Measurements from ENCODE around the gene UTY. TPM values are rescaled to one million over a fixed set of nuclear protein-coding genes. Genes with fewer than 3 reads are reported as not detected.

The UTY gene
- polyA plus RNA-seq, 3 donors, result not detected

- DNase-seq, result peak in 2 of 3 donors; percentile 59 to 66
- Histone ChIP-seq H3K36me3 (replicated peaks in 1 of 2; ENCODE audit: control insufficient read depth in 1 of 2, insufficient read depth in 2 of 2, low read length in 2 of 2) (peaks cover 0 to 13% of the 10 kb centered on the region in 2 donors), H3K27me3 (ENCODE audit: control insufficient read depth in 2 of 2, insufficient read depth in 2 of 2, low read length in 2 of 2) (no peaks in the 10 kb centered on the region), H3K9ac (ENCODE audit: insufficient read depth, low read length, poor library complexity, severe bottlenecking) (no peak overlapping the region), H2AFZ (ENCODE audit: insufficient read depth, low read depth, low read length, poor library complexity, severe bottlenecking) (no peak overlapping the region), H3K4me2 (replicated peaks; ENCODE audit: extremely low read depth, low read length, poor library complexity, severe bottlenecking) (no peak overlapping the region), H3K79me2 (ENCODE audit: insufficient read depth, low read length) (no peaks in the 10 kb centered on the region), H4K20me1 (ENCODE audit: insufficient read depth, low read length) (no peaks in the 10 kb centered on the region), H3K9me3 (replicated peaks in 1 of 2; ENCODE audit: control insufficient read depth in 1 of 2, insufficient read depth in 1 of 2, low read length in 2 of 2) (no peaks in the 10 kb centered on the region), H3K4me1 (ENCODE audit: control insufficient read depth in 1 of 2, insufficient read depth in 2 of 2, low read length in 2 of 2) (peaks cover 0 to 19% of the 10 kb centered on the region in 2 donors), H3K4me3 (replicated peaks in 1 of 3; ENCODE audit: low read depth in 2 of 3, low read length in 3 of 3) (no peak overlapping the region), H3K27ac (ENCODE audit: low read depth in 1 of 2, low read length in 2 of 2) (no peak overlapping the region)
- intact Hi-C loops (cut with micrococcal nuclease), result no loop called here
- 83% methylated on average over 1 of the region's 2 CpGs for WGBS (ENCODE audit: insufficient coverage)
- Mint-ChIP-seq H3K4me3 (peak overlapping the region; percentile 6 to 65), H3K4me1 (peaks cover 27% of the 10 kb centered on the region), H3K27me3 (ENCODE audit: low read depth in 3 of 3) (no peaks in the 10 kb centered on the region), H3K9me3 (no peaks in the 10 kb centered on the region), H3K27ac (peak overlapping the region in 2 of 7 donors; percentile 89 to 92), H3K36me3 (peaks cover 0 to 5% of the 10 kb centered on the region in 2 donors)
- TF ChIP-seq CTCF (IDR thresholded peaks at IDR 0.05), result no peak
Observed at GRCh38 chrY:13361656-13362636, 117.9 kb downstream of the UTY start.

DNA sequence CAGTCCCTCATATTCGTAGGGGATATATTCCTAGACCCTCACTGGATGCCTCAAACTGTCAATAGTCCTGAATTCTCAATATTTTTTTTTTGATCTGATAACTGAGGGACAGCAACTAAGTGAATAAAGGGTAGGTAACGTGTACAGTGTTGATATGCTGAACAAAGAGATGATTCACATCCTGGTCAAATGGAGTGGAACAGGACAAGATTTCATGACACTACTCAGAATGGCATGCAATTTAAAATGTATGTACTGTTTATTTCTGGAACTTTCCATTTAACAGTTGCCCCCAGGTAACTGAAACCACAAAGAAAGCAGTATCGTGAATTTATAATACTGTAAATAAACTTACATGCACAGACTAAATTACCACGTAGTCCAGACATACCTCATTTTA is 128.4 kb downstream of the UTY start:
- H3K27me3 ChIP-seq (ENCODE audit: control insufficient read depth in 2 of 2, insufficient read depth in 2 of 2, low read length in 2 of 2), result no peaks in the 10 kb centered on the region
- H2AFZ ChIP-seq (ENCODE audit: insufficient read depth, low read depth, low read length, poor library complexity, severe bottlenecking), result no peak overlapping the region
- H4K20me1 ChIP-seq (ENCODE audit: insufficient read depth, low read length), result no peaks in the 10 kb centered on the region
- Mint-ChIP-seq H3K27me3 (ENCODE audit: low read depth in 3 of 3) (no peaks in the 10 kb centered on the region), H3K4me1 (peaks cover 42% of the 10 kb centered on the region), H3K27ac (peak overlapping the region in 1 of 7 donors; percentile 7), H3K4me3 (no peak overlapping the region), H3K36me3 (peaks cover 0 to 31% of the 10 kb centered on the region in 2 donors), H3K9me3 (no peaks in the 10 kb centered on the region)
- intact Hi-C loops (cut with micrococcal nuclease), result no loop called here
- H3K27ac ChIP-seq (ENCODE audit: low read depth in 1 of 2, low read length in 2 of 2), result no peak overlapping the region
- H3K9me3 ChIP-seq (replicated peaks in 1 of 2; ENCODE audit: control insufficient read depth in 1 of 2, insufficient read depth in 1 of 2, low read length in 2 of 2), result no peaks in the 10 kb centered on the region
- H3K79me2 ChIP-seq (ENCODE audit: insufficient read depth, low read length), result no peaks in the 10 kb centered on the region
- no peak overlapping the region for H3K4me2 ChIP-seq (replicated peaks; ENCODE audit: extremely low read depth, low read length, poor library complexity, severe bottlenecking)
- TF ChIP-seq CTCF (IDR thresholded peaks at IDR 0.05), result no peak
- H3K4me1 ChIP-seq (ENCODE audit: control insufficient read depth in 1 of 2, insufficient read depth in 2 of 2, low read length in 2 of 2), result peaks cover 0 to 31% of the 10 kb centered on the region in 2 donors
- no peak overlapping the region for H3K9ac ChIP-seq (ENCODE audit: insufficient read depth, low read length, poor library complexity, severe bottlenecking)
- DNase-seq, result no peak
- no CpG with 5 or more reads among the region's 4 CpGs for WGBS (ENCODE audit: insufficient coverage)
- H3K4me3 ChIP-seq (replicated peaks in 1 of 3; ENCODE audit: low read depth in 2 of 3, low read length in 3 of 3), result no peak overlapping the region
- H3K36me3 ChIP-seq (replicated peaks in 1 of 2; ENCODE audit: control insufficient read depth in 1 of 2, insufficient read depth in 2 of 2, low read length in 2 of 2), result peaks cover 0 to 44% of the 10 kb centered on the region in 2 donors

All from CD14-positive monocyte (primary cell).